Measurements from ENCODE around the gene NDUFA11.

The NDUFA11 gene

GRCh38 chr19:5935473-5936291 is 32.1 kb upstream of the NDUFA11 start:
- H3K4me3 ChIP-seq (ENCODE audit: low read depth, low read length) = no peak overlapping the region
- POLR2A ChIA-PET = no interaction called here

GRCh38 chr19:5934774-5935472 is 31.3 kb upstream of the NDUFA11 start:
- CTCF ChIA-PET = interaction anchor here (0.5 to 1.7 kb wide), 6 partner anchors 12 to 581 kb away, joined by 3 to 7 read pairs (median 4); partner anchors contain the start of gene NRTN

More at GRCh38 chr19:5935473-5936291, 32.1 kb upstream of the NDUFA11 start:
- no peaks in the 10 kb centered on the region for H3K9me3 ChIP-seq (ENCODE audit: control insufficient read depth, insufficient read depth, low read depth, low read length)
- no peak for TF ChIP-seq ZNF701 (tag by site-specific recombination; IDR thresholded peaks at IDR 0.05)
- TF ChIP-seq ZNF561 (tag by site-specific recombination; IDR thresholded peaks at IDR 0.05; ENCODE audit: borderline replicate concordance) = peak; percentile 4; the same call in 1 of the 2 replicates
- peak; percentile 77 for TF ChIP-seq OSR2 (tag by site-specific recombination; IDR thresholded peaks at IDR 0.05)
- peak; percentile 39; the same call in 1 of the 2 replicates for TF ChIP-seq GLIS1 (tag by site-specific recombination; IDR thresholded peaks at IDR 0.05)
- CTCF ChIA-PET = interaction anchor here (1.2 to 1.7 kb wide), 2 partner anchors 11 to 132 kb away, joined by 4 to 7 read pairs; partner anchors contain the start of gene NRTN
- H3K27ac ChIP-seq (ENCODE audit: extremely low read depth, low read depth, low read length) = no peak overlapping the region
- H3K36me3 ChIP-seq (ENCODE audit: control insufficient read depth in 2 of 2, insufficient read depth in 1 of 2, low read length in 2 of 2) = peaks cover 8 to 69% of the 10 kb centered on the region in 2 experiments
- peaks cover 4% of the 10 kb centered on the region; the same call in 1 of the 2 replicates for H3K4me1 ChIP-seq (ENCODE audit: control insufficient read depth, insufficient read depth, low read length)

GRCh38 chr19:5934069-5934401 is 30.4 kb upstream of the NDUFA11 start:
- ChIA-PET POLR2A (no interaction called here), CTCF (interaction anchor here (0.5 to 1.7 kb wide), 4 partner anchors 15 to 582 kb away, joined by 3 to 7 read pairs (median 4); partner anchors contain the start of gene NRTN)
- Histone ChIP-seq H3K4me3 (ENCODE audit: low read depth, low read length) (no peak overlapping the region), H3K9me3 (ENCODE audit: control insufficient read depth, insufficient read depth, low read depth, low read length) (no peaks in the 10 kb centered on the region), H3K27ac (ENCODE audit: extremely low read depth, low read depth, low read length) (no peak overlapping the region), H3K4me1 (ENCODE audit: control insufficient read depth, insufficient read depth, low read length) (peaks cover 4% of the 10 kb centered on the region; the same call in 1 of the 2 replicates), H3K36me3 (ENCODE audit: control insufficient read depth in 2 of 2, insufficient read depth in 1 of 2, low read length in 2 of 2) (peaks cover 14 to 73% of the 10 kb centered on the region in 2 experiments)
- TF ChIP-seq ZNF837 (tag by site-specific recombination; IDR thresholded peaks at IDR 0.05) = no peak
- no peak for TF ChIP-seq ZNF449 (tag by site-specific recombination; IDR thresholded peaks at IDR 0.05)
- TF ChIP-seq ZNF596 (tag by site-specific recombination; IDR thresholded peaks at IDR 0.05) = no peak
- TF ChIP-seq CTCF (tag by site-specific recombination; IDR thresholded peaks at IDR 0.05) = no peak
- TF ChIP-seq ZNF692 (tag by site-specific recombination; IDR thresholded peaks at IDR 0.05) = no peak
- TF ChIP-seq ZEB2 (tag by site-specific recombination; IDR thresholded peaks at IDR 0.05) = no peak
- TF ChIP-seq ZNF777 (tag by site-specific recombination; IDR thresholded peaks at IDR 0.05; ENCODE audit: borderline replicate concordance) = no peak
- TF ChIP-seq ZNF623 (tag by site-specific recombination; IDR thresholded peaks at IDR 0.05) = no peak

More at GRCh38 chr19:5934774-5935472, 31.3 kb upstream of the NDUFA11 start:
- H3K4me3 ChIP-seq (ENCODE audit: low read depth, low read length) = no peak overlapping the region
- H3K36me3 ChIP-seq (ENCODE audit: control insufficient read depth in 2 of 2, insufficient read depth in 1 of 2, low read length in 2 of 2) = peaks cover 14 to 69% of the 10 kb centered on the region in 2 experiments
- H3K9me3 ChIP-seq (ENCODE audit: control insufficient read depth, insufficient read depth, low read depth, low read length) = no peaks in the 10 kb centered on the region
- POLR2A ChIA-PET = no interaction called here
- no peak overlapping the region for H3K27ac ChIP-seq (ENCODE audit: extremely low read depth, low read depth, low read length)
- TF ChIP-seq ZNF596 (tag by site-specific recombination; IDR thresholded peaks at IDR 0.05) (no peak), ZIC2 (tag by site-specific recombination; IDR thresholded peaks at IDR 0.05) (peak; percentile 43), ZSCAN23 (tag by site-specific recombination; IDR thresholded peaks at IDR 0.05) (no peak), ZFP37 (tag by site-specific recombination; IDR thresholded peaks at IDR 0.05) (no peak), ZNF561 (tag by site-specific recombination; IDR thresholded peaks at IDR 0.05; ENCODE audit: borderline replicate concordance) (peak; percentile 62; the same call in 1 of the 2 replicates), ZNF148 (tag by site-specific recombination; IDR thresholded peaks at IDR 0.05; ENCODE audit: borderline replicate concordance) (no peak), ZNF600 (tag by site-specific recombination; IDR thresholded peaks at IDR 0.05) (peak; percentile 77)
- peaks cover 4% of the 10 kb centered on the region; the same call in 1 of the 2 replicates for H3K4me1 ChIP-seq (ENCODE audit: control insufficient read depth, insufficient read depth, low read length)
